Measurements from ENCODE around the gene SLC10A7.

DNA sequence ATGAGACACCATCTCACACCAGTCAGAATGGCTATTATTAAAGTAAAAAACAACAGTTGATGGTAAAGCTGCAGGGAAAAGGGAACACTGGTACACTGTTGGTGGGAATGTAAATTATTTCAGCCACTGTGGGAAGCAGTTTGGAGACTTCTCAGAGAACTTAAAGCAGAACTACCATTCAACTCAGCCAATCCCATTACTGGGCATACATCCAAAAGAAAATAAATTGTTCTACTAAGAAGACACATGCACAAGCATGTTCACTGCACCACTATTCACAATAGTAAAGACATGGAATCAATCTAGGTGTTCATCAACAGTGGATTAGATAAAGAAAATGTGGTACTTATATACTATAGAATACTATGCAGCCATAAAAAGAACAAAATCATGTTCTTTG, 172.4 kb downstream of the SLC10A7 start:
- TF ChIP-seq POLR2AphosphoS5 (IDR thresholded peaks at IDR 0.05; ENCODE audit: low read depth, low read length) = no peak
- TF ChIP-seq POLR2A (IDR thresholded peaks at IDR 0.05; ENCODE audit: low read depth, low read length) = no peak

Measured in GM12892 (cell line).